ENCODE measurements around the gene PINLYP. TPM values are rescaled to one million over a fixed set of nuclear protein-coding genes. Genes with fewer than 3 reads are reported as not detected.

The PINLYP gene
- total RNA-seq, 4 donors from 2014 or later: 4.7 to 22.1 (median 10.9) TPM

GRCh38 chr19:43562698-43563241 lies 12.8 kb upstream of the PINLYP start:
- 64% methylated on average over 11 of the region's 14 CpGs for WGBS
- DNase-seq (ENCODE audit: low spot score in 2 of 2): peak in 1 of 2 donors; percentile 82
- Histone ChIP-seq H3K36me3 (peaks cover 31% of the 10 kb centered on the region), H3K4me3 (no peak overlapping the region), H3K27ac (peak overlapping the region; percentile 55), H3K4me1 (peaks cover 11% of the 10 kb centered on the region), H3K27me3 (no peaks in the 10 kb centered on the region), H3K9me3 (no peaks in the 10 kb centered on the region)
- no peak for TF ChIP-seq POLR2A (IDR thresholded peaks at IDR 0.05)
- TF ChIP-seq EP300 (IDR thresholded peaks at IDR 0.05): no peak
- TF ChIP-seq, protein P1, sequence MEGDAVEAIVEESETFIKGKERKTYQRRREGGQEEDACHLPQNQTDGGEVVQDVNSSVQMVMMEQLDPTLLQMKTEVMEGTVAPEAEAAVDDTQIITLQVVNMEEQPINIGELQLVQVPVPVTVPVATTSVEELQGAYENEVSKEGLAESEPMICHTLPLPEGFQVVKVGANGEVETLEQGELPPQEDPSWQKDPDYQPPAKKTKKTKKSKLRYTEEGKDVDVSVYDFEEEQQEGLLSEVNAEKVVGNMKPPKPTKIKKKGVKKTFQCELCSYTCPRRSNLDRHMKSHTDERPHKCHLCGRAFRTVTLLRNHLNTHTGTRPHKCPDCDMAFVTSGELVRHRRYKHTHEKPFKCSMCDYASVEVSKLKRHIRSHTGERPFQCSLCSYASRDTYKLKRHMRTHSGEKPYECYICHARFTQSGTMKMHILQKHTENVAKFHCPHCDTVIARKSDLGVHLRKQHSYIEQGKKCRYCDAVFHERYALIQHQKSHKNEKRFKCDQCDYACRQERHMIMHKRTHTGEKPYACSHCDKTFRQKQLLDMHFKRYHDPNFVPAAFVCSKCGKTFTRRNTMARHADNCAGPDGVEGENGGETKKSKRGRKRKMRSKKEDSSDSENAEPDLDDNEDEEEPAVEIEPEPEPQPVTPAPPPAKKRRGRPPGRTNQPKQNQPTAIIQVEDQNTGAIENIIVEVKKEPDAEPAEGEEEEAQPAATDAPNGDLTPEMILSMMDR (IDR thresholded peaks at IDR 0.05): no peak
- TF ChIP-seq POLR2AphosphoS5 (IDR thresholded peaks at IDR 0.05): no peak

- H3K27me3 ChIP-seq: no peaks in the 10 kb centered on the region
- DNase-seq (ENCODE audit: low spot score in 2 of 2): no peak
- H3K4me1 ChIP-seq: peaks cover 11% of the 10 kb centered on the region
- WGBS: 93% methylated on average over 10 of the region's 10 CpGs
- H3K4me3 ChIP-seq: no peak overlapping the region
- H3K36me3 ChIP-seq: peaks cover 23% of the 10 kb centered on the region
- H3K9me3 ChIP-seq: no peaks in the 10 kb centered on the region
- TF ChIP-seq POLR2AphosphoS5 (IDR thresholded peaks at IDR 0.05): no peak
- TF ChIP-seq POLR2A (IDR thresholded peaks at IDR 0.05): no peak
- TF ChIP-seq, protein P1 (IDR thresholded peaks at IDR 0.05): no peak
- TF ChIP-seq EP300 (IDR thresholded peaks at IDR 0.05): no peak
- no peak overlapping the region for H3K27ac ChIP-seq
Measured at GRCh38 chr19:43563816-43564457, 11.7 kb upstream of the PINLYP start.

DNA sequence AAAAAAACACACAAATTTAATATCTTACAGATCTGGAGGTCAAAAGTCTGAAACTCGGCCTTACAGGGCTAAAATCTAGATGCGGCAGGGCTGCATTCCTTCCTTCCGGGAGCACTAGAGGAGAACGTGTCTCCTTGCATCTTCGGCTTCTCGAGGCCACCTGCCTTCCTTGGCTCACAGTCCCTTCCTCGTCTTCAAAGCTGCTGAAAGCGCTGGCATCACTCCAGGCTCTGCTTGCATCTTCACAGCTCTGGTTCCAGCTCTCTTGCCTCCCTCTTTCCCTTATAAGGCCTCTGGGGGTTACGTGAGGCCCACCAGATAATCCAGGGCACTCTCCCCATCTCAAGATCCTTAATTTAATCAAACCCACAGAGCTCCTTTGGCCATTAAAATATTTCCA lies 10.8 kb upstream of the PINLYP start:
- Histone ChIP-seq H3K36me3 (peaks cover 19% of the 10 kb centered on the region), H3K9me3 (no peaks in the 10 kb centered on the region), H3K4me3 (no peak overlapping the region), H3K4me1 (peaks cover 11% of the 10 kb centered on the region), H3K27ac (no peak overlapping the region), H3K27me3 (no peaks in the 10 kb centered on the region)
- TF ChIP-seq EP300 (IDR thresholded peaks at IDR 0.05) (no peak), POLR2AphosphoS5 (IDR thresholded peaks at IDR 0.05) (no peak), POLR2A (IDR thresholded peaks at IDR 0.05) (no peak)
- TF ChIP-seq, protein P1 (IDR thresholded peaks at IDR 0.05): no peak
- 70% methylated on average over 9 of the region's 9 CpGs for WGBS
- DNase-seq (ENCODE audit: low spot score in 2 of 2): no peak

- H3K27ac ChIP-seq: no peak overlapping the region
- no peaks in the 10 kb centered on the region for H3K27me3 ChIP-seq
- no peak overlapping the region for H3K4me3 ChIP-seq
- H3K9me3 ChIP-seq: no peaks in the 10 kb centered on the region
- H3K4me1 ChIP-seq: peaks cover 6% of the 10 kb centered on the region
- H3K36me3 ChIP-seq: peaks cover 9% of the 10 kb centered on the region
- no peak for DNase-seq (ENCODE audit: low spot score in 2 of 2)
- WGBS: 78% methylated on average over 5 of the region's 5 CpGs
- TF ChIP-seq POLR2A (IDR thresholded peaks at IDR 0.05) (no peak), POLR2AphosphoS5 (IDR thresholded peaks at IDR 0.05) (no peak), EP300 (IDR thresholded peaks at IDR 0.05) (no peak)
- TF ChIP-seq, protein P1 (IDR thresholded peaks at IDR 0.05): no peak
Measured at GRCh38 chr19:43569657-43570056, 5.9 kb upstream of the PINLYP start.

GRCh38 chr19:43570174-43570791 lies 5.3 kb upstream of the PINLYP start:
- TF ChIP-seq POLR2AphosphoS5 (IDR thresholded peaks at IDR 0.05) (no peak), POLR2A (IDR thresholded peaks at IDR 0.05) (no peak), EP300 (IDR thresholded peaks at IDR 0.05) (no peak)
- TF ChIP-seq, protein P1 (IDR thresholded peaks at IDR 0.05): no peak
- Histone ChIP-seq H3K4me1 (peaks cover 11% of the 10 kb centered on the region), H3K36me3 (peaks cover 9% of the 10 kb centered on the region), H3K4me3 (no peak overlapping the region), H3K9me3 (no peaks in the 10 kb centered on the region), H3K27me3 (no peaks in the 10 kb centered on the region), H3K27ac (no peak overlapping the region)
- DNase-seq (ENCODE audit: low spot score in 2 of 2): no peak
- WGBS: 88% methylated on average over 5 of the region's 5 CpGs
